H1 (cell line): ENCODE measurements around the gene TFRC. TPM values are rescaled to one million over a fixed set of nuclear protein-coding genes. Genes with fewer than 3 reads are reported as not detected.

ENCODE experiments used
- CTCF ChIA-PET: fragments of 300-600 bp; sonication (Branson Sonifier 250); formaldehyde crosslinking; loops from one replicate; lab custom pipeline; 2021; ENCODE audit not compliant: partially characterized antibody; lab: Charles Lee
- POLR2A ChIA-PET: fragments of 300-600 bp; sonication (Branson Sonifier 250); formaldehyde crosslinking; loops from one replicate; lab custom pipeline; 2021; ENCODE audit warnings: inconsistent platforms; ENCODE audit not compliant: partially characterized antibody; lab: Charles Lee
- DNase-seq, 2 experiments: peaks; one replicate each; pipeline versions ENCODE4 v3.0.0 to v3.0.0-alpha.2; 2010 to 2022; ENCODE audit warnings: low spot score in 2 of 2, low read depth in 1 of 2, mixed read lengths in 1 of 2
- FAIRE-seq: peaks from 2 replicates; lab custom pipeline; 2011; peaks lifted over from hg19 to GRCh38; lab: Jason Lieb, UNC
- H2AFZ ChIP-seq: 2 replicates; pipeline ENCODE4 v1.8.1; 2012; ENCODE audit warnings: low read length, inconsistent platforms
- H2AK5ac ChIP-seq: 2 replicates; pipeline ENCODE4 v1.6.1; 2013; ENCODE audit warnings: low read depth, low read length
- H2BK120ac ChIP-seq: replicated peaks from 2 replicates; pipeline ENCODE3; 2013; ENCODE audit warnings: low read depth, low read length, inconsistent platforms
- H2BK12ac ChIP-seq: 2 replicates; pipeline ENCODE4 v1.6.1; 2013; ENCODE audit warnings: low read depth, low read length
- H2BK15ac ChIP-seq: 2 replicates; pipeline ENCODE4 v1.6.1; 2013; ENCODE audit warnings: low read length
- H2BK20ac ChIP-seq: 2 replicates; pipeline ENCODE4 v1.6.1; 2013; ENCODE audit warnings: low read length
- H2BK5ac ChIP-seq: 2 replicates; pipeline ENCODE4 v1.6.1; 2013; ENCODE audit warnings: low read depth, low read length
- H3K14ac ChIP-seq: 2 replicates; pipeline ENCODE4 v1.6.1; 2013; ENCODE audit warnings: inconsistent platforms; ENCODE audit not compliant: insufficient read length
- H3K18ac ChIP-seq: 2 replicates; pipeline ENCODE4 v1.6.1; 2013; ENCODE audit warnings: low read length; ENCODE audit errors: extremely low read depth
- H3K23ac ChIP-seq: 2 replicates; pipeline ENCODE4 v1.6.1; 2013; ENCODE audit warnings: inconsistent platforms; ENCODE audit not compliant: insufficient read length
- H3K23me2 ChIP-seq: 2 replicates; pipeline ENCODE4 v1.6.1; 2013; ENCODE audit warnings: low read depth, low read length
- H3K27ac ChIP-seq: 2 replicates; pipeline ENCODE4 v1.6.1; 2011; ENCODE audit warnings: low read depth, low read length, inconsistent platforms
- H3K27me3 ChIP-seq, 4 experiments: replicated peaks in 1 of 4; 1 replicate in 1 of 4; 2 replicates in 3 of 4; pipeline versions ENCODE4 v1.6.1 to v1.8.1; 2011 to 2013; ENCODE audit warnings: low read length in 3 of 4, mild to moderate bottlenecking in 3 of 4, inconsistent platforms in 2 of 4, mixed read lengths in 2 of 4, moderate library complexity in 1 of 4; ENCODE audit not compliant: control insufficient read depth in 3 of 4, insufficient read depth in 3 of 4; ENCODE audit errors: extremely low read depth in 1 of 4
- H3K36me3 ChIP-seq, 4 experiments: 2 replicates each; pipeline versions ENCODE4 v1.6.1 to v1.8.1; 2011 to 2013; ENCODE audit warnings: mild to moderate bottlenecking in 4 of 4, low read length in 3 of 4, moderate library complexity in 2 of 4, control low read depth in 1 of 4, inconsistent platforms in 1 of 4; ENCODE audit not compliant: insufficient read depth in 4 of 4, control insufficient read depth in 2 of 4
- H3K4ac ChIP-seq: replicated peaks from 2 replicates; pipeline ENCODE3; 2013; ENCODE audit warnings: low read length, low read depth, mixed read lengths, inconsistent platforms; ENCODE audit not compliant: insufficient read length
- H3K4me1 ChIP-seq, 4 experiments: replicated peaks in 1 of 4; 1 replicate in 1 of 4; 2 replicates in 3 of 4; pipeline versions ENCODE4 v1.6.1 to v1.8.1; 2011 to 2013; ENCODE audit warnings: low read length in 3 of 4, inconsistent platforms in 2 of 4, mixed read lengths in 1 of 4; ENCODE audit not compliant: insufficient read depth in 4 of 4, control insufficient read depth in 3 of 4
- H3K4me2 ChIP-seq, 2 experiments: 2 replicates each; pipeline versions ENCODE4 v1.6.1 to v1.8.1; 2011 to 2013; ENCODE audit warnings: low read depth in 2 of 2, low read length in 2 of 2, control low read depth in 1 of 2, inconsistent platforms in 1 of 2, mild to moderate bottlenecking in 1 of 2; ENCODE audit not compliant: insufficient read depth in 1 of 2
- H3K4me3 ChIP-seq, 4 experiments: fragments of 200-600, 300-600 bp in 1 of 4; sonication (generic), shearing (Covaris generic), sonication (Bioruptor Twin) in 1 of 4; 2 replicates each; pipeline versions ENCODE4 v1.5.1 to v1.8.1; 2011 to 2016; ENCODE audit warnings: low read length in 4 of 4, low read depth in 3 of 4, control low read depth in 2 of 4, inconsistent platforms in 2 of 4, mild to moderate bottlenecking in 2 of 4, mixed read lengths in 1 of 4, moderate library complexity in 1 of 4; ENCODE audit not compliant: insufficient read depth in 2 of 4; ENCODE audit errors: extremely low read depth in 1 of 4
- H3K56ac ChIP-seq: replicated peaks from 2 replicates; pipeline ENCODE3; 2013; ENCODE audit warnings: low read depth, mild to moderate bottlenecking, mixed read lengths, low read length, inconsistent platforms; ENCODE audit not compliant: insufficient read length
- H3K79me1 ChIP-seq: 2 replicates; pipeline ENCODE4 v1.6.1; 2013; ENCODE audit warnings: low read depth, low read length, control low read depth
- H3K79me2 ChIP-seq, 2 experiments: 2 replicates each; pipeline versions ENCODE4 v1.6.1 to v1.8.1; 2012 to 2013; ENCODE audit warnings: low read length in 2 of 2, mild to moderate bottlenecking in 2 of 2, inconsistent platforms in 1 of 2; ENCODE audit not compliant: insufficient read depth in 2 of 2, control insufficient read depth in 1 of 2
- H3K9ac ChIP-seq, 4 experiments: replicated peaks in 1 of 4; 1 replicate in 1 of 4; 2 replicates in 3 of 4; pipeline versions ENCODE4 v1.6.1 to v1.8.1; 2011 to 2013; ENCODE audit warnings: low read depth in 3 of 4, low read length in 3 of 4, control low read depth in 2 of 4, mild to moderate bottlenecking in 2 of 4, moderate library complexity in 2 of 4, inconsistent platforms in 1 of 4; ENCODE audit errors: extremely low read depth in 1 of 4
- H3K9me3 ChIP-seq, 2 experiments: 2 replicates each; pipeline versions ENCODE4 v1.6.1 to v1.8.1; 2012 to 2013; ENCODE audit warnings: mild to moderate bottlenecking in 2 of 2, moderate library complexity in 2 of 2, control low read depth in 1 of 2, inconsistent platforms in 1 of 2, low read depth in 1 of 2, low read length in 1 of 2, mixed read lengths in 1 of 2; ENCODE audit not compliant: insufficient read depth in 2 of 2
- H4K20me1 ChIP-seq, 2 experiments: replicated peaks in 1 of 2; 2 replicates each; pipeline versions ENCODE3 to v1.8.1; 2011 to 2013; ENCODE audit warnings: inconsistent platforms in 2 of 2, low read length in 2 of 2, mild to moderate bottlenecking in 1 of 2; ENCODE audit not compliant: insufficient read depth in 2 of 2, control insufficient read depth in 1 of 2
- H4K5ac ChIP-seq: 2 replicates; pipeline ENCODE4 v1.6.1; 2013; ENCODE audit warnings: low read length, low read depth, mixed read lengths, inconsistent platforms; ENCODE audit not compliant: insufficient read length
- H4K8ac ChIP-seq: 2 replicates; pipeline ENCODE4 v1.8.0; 2013; ENCODE audit warnings: mild to moderate bottlenecking, moderate library complexity, low read length, inconsistent platforms; ENCODE audit not compliant: insufficient read depth; ENCODE audit errors: extremely low read depth
- H4K91ac ChIP-seq: replicated peaks from 2 replicates; pipeline ENCODE3; 2013; ENCODE audit warnings: low read length, mixed read lengths, inconsistent platforms; ENCODE audit not compliant: insufficient read length
- BACH1 ChIP-seq: IDR thresholded peaks from 2 replicates; pipeline ENCODE4 v1.6.1; 2012; ENCODE audit warnings: low read length, improper control_type of control experiment
- CBX5 ChIP-seq: fragments of 300-800, 300-1000 bp; sonication (generic); IDR thresholded peaks from 2 replicates; pipeline ENCODE4 v1.7.1; 2016; ENCODE audit warnings: antibody characterized with exemption, low read length, low read depth
- EP300 ChIP-seq, 2 experiments: IDR thresholded peaks; 1 replicate in 1 of 2; 2 replicates in 1 of 2; pipeline ENCODE4 v1.6.1; 2011 to 2012; ENCODE audit warnings: low read depth in 2 of 2, low read length in 2 of 2, mild to moderate bottlenecking in 2 of 2, borderline replicate concordance in 1 of 2, inconsistent platforms in 1 of 2, moderate library complexity in 1 of 2
- FOSL1 ChIP-seq: IDR thresholded peaks from 2 replicates; pipeline ENCODE4 v1.6.1; 2011; ENCODE audit warnings: mild to moderate bottlenecking, low read depth, low read length, moderate library complexity; ENCODE audit not compliant: insufficient read depth
- GTF2F1 ChIP-seq: IDR thresholded peaks from 2 replicates; pipeline ENCODE4 v1.6.1; 2012; ENCODE audit warnings: low read depth, low read length, improper control_type of control experiment, borderline replicate concordance
- KDM4A ChIP-seq: IDR thresholded peaks from one replicate; pipeline ENCODE4 v1.7.1; 2012; ENCODE audit warnings: low read depth, mild to moderate bottlenecking, moderate library complexity, low read length, inconsistent platforms; ENCODE audit not compliant: severe bottlenecking
- MAFK ChIP-seq: IDR thresholded peaks from 2 replicates; pipeline ENCODE4 v1.6.1; 2012; ENCODE audit warnings: low read depth, mild to moderate bottlenecking, improper control_type of control experiment, low read length
- POLR2A ChIP-seq, 2 experiments: IDR thresholded peaks; 1 replicate in 1 of 2; 2 replicates in 1 of 2; pipeline ENCODE4 v1.6.1; 2011; ENCODE audit warnings: low read depth in 2 of 2, low read length in 2 of 2, mild to moderate bottlenecking in 2 of 2; ENCODE audit errors: control extremely low read depth in 1 of 2
- POU5F1 ChIP-seq: IDR thresholded peaks from 2 replicates; pipeline ENCODE4 v1.6.1; 2011; ENCODE audit warnings: low read depth, mild to moderate bottlenecking, low read length, moderate library complexity
- RFX5 ChIP-seq: IDR thresholded peaks from 2 replicates; pipeline ENCODE4 v1.6.1; 2011; ENCODE audit warnings: low read depth, low read length, improper control_type of control experiment, borderline replicate concordance
- RNF2 ChIP-seq: fragments of 200-900, 300-1000 bp; sonication (generic); IDR thresholded peaks from 2 replicates; pipeline ENCODE4 v1.7.1; 2016; ENCODE audit warnings: borderline replicate concordance, low read depth, mild to moderate bottlenecking, antibody characterized with exemption, low read length; ENCODE audit not compliant: poor library complexity, severe bottlenecking; ENCODE audit errors: missing control alignments
- RXRA ChIP-seq: IDR thresholded peaks from 2 replicates; pipeline ENCODE4 v1.6.1; 2011; ENCODE audit warnings: low read depth, mild to moderate bottlenecking, low read length, moderate library complexity; ENCODE audit not compliant: insufficient read depth
- TAF1 ChIP-seq: IDR thresholded peaks from 2 replicates; pipeline ENCODE4 v1.6.1; 2011; ENCODE audit warnings: mild to moderate bottlenecking, low read depth, low read length
- WGBS, 2 experiments: shearing (Covaris generic) in 1 of 2; methylation state at CpG; one replicate each; pipeline versions ENCODE4 v1.1.6 to v1.1.7; 2013 to 2015; ENCODE audit warnings: low lambda C conversion rate in 2 of 2, mixed read lengths in 2 of 2, inconsistent platforms in 1 of 2, low coverage in 1 of 2, missing lambda C conversion rate in 1 of 2; ENCODE audit not compliant: insufficient replicate concordance in 2 of 2, insufficient coverage in 1 of 2, insufficient read length in 1 of 2; ENCODE audit errors: extremely low coverage in 1 of 2, missing lambda C conversion rate in 1 of 2; 5-methylcytosine and 5-hydroxymethylcytosine counted together
- polyA plus RNA-seq, 7 experiments: library from polyadenylated mRNA; depleted of rRNA in 3 of 7; stranded (reverse) in 5 of 7; unstranded in 2 of 7; fragments of >200 nt in 5 of 7; fragments of 200-250 nt in 2 of 7; gene quantifications; 1 replicate in 5 of 7; 2 replicates in 1 of 7; 4 replicates in 1 of 7; pipeline versions ENCODE4 v1.2.1 to v1.2.3, GENCODE V29; 2011 to 2013; ENCODE audit warnings: missing spikeins in 2 of 7, mixed read lengths in 2 of 7
- total RNA-seq: library from RNA; stranded (reverse); fragmentation: NEBNext Ultra II Directional; extraction: Animal tissue kit (Norgen Biotek cat#: 25700); gene quantifications from 2 replicates; pipeline ENCODE4 v1.2.1, GENCODE V29; 2021

TFRC gene
- total and polyA plus RNA-seq, 2 of the 8 experiments (the other 6 are each of a cell fraction or from before 2014, with no cell fraction given): 67.3 to 161 TPM

DNA sequence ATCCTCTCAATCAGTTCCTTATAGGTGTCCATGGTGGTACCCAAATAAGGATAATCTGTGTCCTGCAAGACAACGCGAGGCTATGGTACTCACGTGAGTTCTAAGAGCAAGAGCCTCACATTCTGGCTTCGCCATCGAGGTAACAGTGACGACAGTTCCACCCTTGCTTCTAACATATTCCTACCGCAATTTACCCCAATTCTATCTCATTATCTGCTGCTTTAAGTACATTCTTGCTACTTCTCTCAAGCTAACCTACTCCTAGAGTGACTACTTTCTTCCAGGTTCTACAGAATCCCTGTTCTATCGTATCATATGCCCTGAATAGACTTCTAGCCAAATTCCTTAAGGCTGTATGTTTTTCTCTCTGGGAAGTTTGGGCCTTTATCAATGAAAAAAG lies 26.6 kb downstream of the TFRC start:
- ChIA-PET CTCF (interaction anchor here (4.6 kb wide), 1 partner anchor 18 kb away, joined by 19 read pairs; no protein-coding TSS in a partner anchor), POLR2A (interaction anchor here (1.3 to 1.9 kb wide), 3 partner anchors 9 to 26 kb away, joined by 3 to 7 read pairs (median 4); no protein-coding TSS in a partner anchor)
- Histone ChIP-seq H2BK120ac (no peak overlapping the region), H3K23me2 (no peaks in the 10 kb centered on the region), H3K79me2 (no peaks in the 10 kb centered on the region; a peak in 1 of 4 replicates), H3K27me3 (no peaks in the 10 kb centered on the region), H4K20me1 (peaks cover 0 to 3% of the 10 kb centered on the region in 2 experiments), H3K4me1 (peaks cover 0 to 7% (median 4%) of the 10 kb centered on the region in 4 experiments; a peak in 5 of 7 replicates), H2BK15ac (no peak overlapping the region), H3K36me3 (peaks cover 37 to 88% (median 67%) of the 10 kb centered on the region in 4 experiments), H3K56ac (no peak overlapping the region), H4K5ac (no peak overlapping the region), H3K4me3 (no peak overlapping the region), H2BK12ac (no peak overlapping the region), H3K9ac (no peak overlapping the region; a peak in 1 of 7 replicates), H2AK5ac (no peak overlapping the region), H2AFZ (no peak overlapping the region), H3K79me1 (no peaks in the 10 kb centered on the region), H2BK5ac (no peak overlapping the region), H3K4ac (no peak overlapping the region), H4K91ac (no peak overlapping the region), H4K8ac (no peak overlapping the region), H3K9me3 (no peaks in the 10 kb centered on the region), H3K4me2 (no peak overlapping the region), H2BK20ac (no peak overlapping the region), H3K27ac (peak overlapping the region; percentile 68; the same call in 1 of the 2 replicates), H3K14ac (no peak overlapping the region), H3K18ac (no peak overlapping the region), H3K23ac (no peak overlapping the region)
- FAIRE-seq: no peak
- no peak for DNase-seq
- 93 to 100% methylated on average over 1 to 8 of the region's 8 CpGs for WGBS, 2 experiments
- TF ChIP-seq POU5F1: no peak
- no peak for TF ChIP-seq RXRA
- no peak for TF ChIP-seq MAFK
- no peak for TF ChIP-seq FOSL1
- no peak for TF ChIP-seq KDM4A
- no peak for TF ChIP-seq POLR2A (IDR thresholded peaks at IDR 0.05; ENCODE audit: control extremely low read depth in 1 of 2, low read depth in 2 of 2, low read length in 2 of 2)
- TF ChIP-seq BACH1: no peak
- no peak for TF ChIP-seq EP300 (IDR thresholded peaks at IDR 0.05; ENCODE audit: borderline replicate concordance in 1 of 2, low read depth in 2 of 2, low read length in 2 of 2)
- TF ChIP-seq CBX5: no peak
- no peak for TF ChIP-seq GTF2F1
- TF ChIP-seq RNF2: no peak
- no peak for TF ChIP-seq TAF1
- TF ChIP-seq RFX5: no peak
